Forelimb muscle (tissue), 1 donor: ENCODE data around the gene PDE8B. TPM values are rescaled to one million over a fixed set of nuclear protein-coding genes. Genes with fewer than 3 reads are reported as not detected.

Experiments used
- DNase-seq: peaks from one replicate; pipeline ENCODE4 v3.0.0-alpha.2; 2013; ENCODE audit warnings: low read depth
- polyA plus RNA-seq: library from polyadenylated mRNA; unstranded; fragments of 120-200 nt; gene quantifications from one replicate; pipeline ENCODE4 v1.2.1, GENCODE V29; 2013; ENCODE audit not compliant: insufficient read length

PDE8B gene
- polyA plus RNA-seq, 1 donor = 3.9 TPM

DNA sequence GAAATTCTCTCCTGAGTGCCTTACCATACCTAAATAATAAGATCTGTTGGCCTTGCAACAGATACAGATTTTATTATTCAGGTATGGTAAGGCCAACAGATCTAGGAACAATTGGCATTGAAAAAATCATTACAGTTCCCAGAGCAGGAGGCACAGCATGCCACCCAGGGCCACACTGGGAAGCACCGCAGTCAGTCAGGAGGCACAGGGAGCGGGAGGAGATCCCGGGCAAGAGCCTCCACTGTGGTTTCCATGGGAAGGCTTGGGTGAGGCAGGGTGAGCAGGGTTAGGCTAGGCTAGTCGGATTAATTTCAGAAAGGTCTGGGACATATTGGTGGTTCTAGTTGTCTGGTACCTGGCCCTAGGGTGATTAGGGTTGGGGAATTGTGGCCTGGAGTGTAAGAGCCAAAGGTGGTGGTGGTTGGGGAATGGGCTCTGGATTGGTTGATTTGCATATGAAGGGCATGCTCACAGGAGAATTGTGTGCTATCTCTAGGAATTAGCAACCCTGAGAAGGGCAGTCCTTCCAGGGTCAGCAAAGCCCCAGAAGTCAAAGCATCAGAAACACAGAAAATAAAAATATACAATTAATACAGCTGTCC, 111.4 kb downstream of the PDE8B start:
- no peak for DNase-seq

DNA sequence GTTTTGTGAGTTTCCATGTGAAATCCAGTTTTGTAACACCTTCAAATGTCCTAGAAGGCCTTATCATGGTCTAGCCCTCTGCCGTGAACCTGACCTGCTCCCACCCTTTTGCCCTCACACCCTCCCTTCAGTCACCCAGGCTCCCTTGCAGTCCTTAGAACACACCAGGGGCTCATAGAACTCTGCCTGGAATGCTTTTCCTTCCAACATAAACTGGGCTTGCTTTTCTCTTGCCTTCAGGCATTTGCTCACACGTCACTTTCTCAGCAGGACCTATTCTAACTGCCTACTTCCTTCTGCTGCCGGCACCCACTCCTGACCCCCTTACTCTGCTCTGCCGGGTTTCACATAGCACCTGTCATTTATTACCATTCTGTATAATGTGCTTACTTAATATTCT, 111.9 kb downstream of the PDE8B start:
- DNase-seq = no peak

DNA sequence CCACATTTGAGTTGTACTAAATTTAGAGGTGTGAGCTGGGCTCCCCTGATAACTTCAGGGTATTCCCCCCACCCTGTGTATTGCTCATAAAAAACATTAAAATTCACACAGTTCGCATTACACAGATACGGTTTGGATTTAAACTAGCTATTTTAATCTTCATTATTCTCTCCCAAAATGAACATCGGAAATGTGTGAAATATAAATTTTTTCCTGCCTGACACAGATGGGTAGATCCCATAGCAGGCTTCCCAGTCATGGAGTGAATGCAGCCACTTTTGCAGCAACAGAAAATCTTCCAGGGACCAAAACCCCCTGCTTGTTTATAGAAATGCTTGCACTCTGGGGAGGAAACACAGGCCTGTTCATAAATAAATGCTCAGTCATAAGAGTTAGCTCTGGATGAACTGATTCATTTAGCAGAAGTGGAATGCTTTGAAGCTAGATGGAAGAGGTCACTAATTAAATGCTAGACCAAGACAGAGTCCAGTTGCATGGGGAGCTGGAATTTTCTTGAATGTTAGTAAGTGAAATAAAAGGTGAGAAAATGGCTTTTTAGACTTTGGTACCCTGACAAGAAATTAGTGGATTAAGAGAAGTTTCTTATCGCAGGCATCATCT, 115.6 kb downstream of the PDE8B start:
- DNase-seq = no peak

DNA sequence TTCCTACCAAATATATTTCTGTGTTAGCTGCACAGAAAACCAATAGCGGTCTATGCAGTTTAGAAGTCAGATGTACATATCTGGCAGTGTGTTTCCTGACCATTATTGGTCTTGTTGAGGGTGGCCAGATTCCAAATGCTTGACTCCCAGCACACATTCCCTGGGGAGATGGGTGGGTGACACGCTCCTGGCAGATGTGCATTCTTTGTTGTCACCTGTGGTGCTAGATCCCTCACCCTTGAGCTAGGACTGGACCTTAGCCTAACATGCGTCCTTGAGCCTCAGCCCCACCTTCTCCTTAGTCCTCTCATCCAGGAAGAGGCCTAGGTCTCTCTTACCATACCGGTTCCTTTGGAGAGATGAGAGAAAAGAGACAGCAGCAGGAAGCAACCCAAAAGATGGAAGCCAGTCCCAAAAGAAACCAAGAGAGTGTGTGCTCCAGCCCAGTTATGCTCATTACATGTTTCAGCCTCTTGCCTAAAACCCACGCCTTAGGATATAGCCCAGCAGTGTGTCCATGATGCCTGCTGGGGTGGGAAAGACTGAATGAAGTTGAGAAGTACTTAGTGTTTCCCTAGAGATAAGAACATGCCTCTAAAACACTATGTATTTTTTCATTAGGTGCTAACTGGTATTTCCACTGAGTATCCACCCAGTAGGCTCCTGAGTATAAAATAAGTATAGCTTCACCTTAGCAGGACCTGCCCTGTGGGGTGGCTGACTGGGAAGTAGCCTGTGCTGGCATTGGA, 116.7 kb downstream of the PDE8B start:
- no peak for DNase-seq

DNA sequence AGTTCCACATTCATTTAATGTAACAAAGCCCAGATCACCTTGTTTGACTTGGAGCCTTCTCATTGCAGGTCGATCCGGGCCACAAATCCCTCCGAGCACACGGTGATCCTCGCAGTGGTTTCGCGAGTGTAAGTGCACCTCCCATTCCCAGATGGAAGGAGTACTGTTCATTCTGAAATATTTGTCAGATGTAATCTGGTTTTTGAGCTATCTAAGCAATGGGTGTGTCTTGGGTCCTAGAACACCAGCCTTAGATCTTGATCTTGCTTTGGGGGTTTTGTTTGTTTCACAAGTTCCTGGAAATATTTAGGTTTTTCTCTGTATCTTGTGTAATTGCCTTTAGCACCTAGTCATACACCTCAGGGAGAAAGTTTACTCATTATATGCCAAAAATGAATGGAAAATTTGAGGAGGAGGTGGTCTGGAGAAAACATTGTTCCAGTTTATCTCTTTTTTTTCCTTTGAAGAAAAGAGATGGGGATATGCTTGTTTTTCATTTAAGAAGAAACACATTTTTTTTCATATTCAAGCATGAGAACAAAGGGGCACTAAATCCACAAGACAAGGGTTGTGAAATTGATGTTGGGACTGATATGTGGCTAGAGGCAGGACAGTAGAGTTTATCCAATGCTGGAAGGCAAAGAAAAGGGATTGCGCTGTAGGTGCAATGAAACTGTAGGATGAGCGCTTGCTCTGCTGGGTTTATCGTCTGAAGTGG, 118.6 kb downstream of the PDE8B start:
- DNase-seq = no peak

DNA sequence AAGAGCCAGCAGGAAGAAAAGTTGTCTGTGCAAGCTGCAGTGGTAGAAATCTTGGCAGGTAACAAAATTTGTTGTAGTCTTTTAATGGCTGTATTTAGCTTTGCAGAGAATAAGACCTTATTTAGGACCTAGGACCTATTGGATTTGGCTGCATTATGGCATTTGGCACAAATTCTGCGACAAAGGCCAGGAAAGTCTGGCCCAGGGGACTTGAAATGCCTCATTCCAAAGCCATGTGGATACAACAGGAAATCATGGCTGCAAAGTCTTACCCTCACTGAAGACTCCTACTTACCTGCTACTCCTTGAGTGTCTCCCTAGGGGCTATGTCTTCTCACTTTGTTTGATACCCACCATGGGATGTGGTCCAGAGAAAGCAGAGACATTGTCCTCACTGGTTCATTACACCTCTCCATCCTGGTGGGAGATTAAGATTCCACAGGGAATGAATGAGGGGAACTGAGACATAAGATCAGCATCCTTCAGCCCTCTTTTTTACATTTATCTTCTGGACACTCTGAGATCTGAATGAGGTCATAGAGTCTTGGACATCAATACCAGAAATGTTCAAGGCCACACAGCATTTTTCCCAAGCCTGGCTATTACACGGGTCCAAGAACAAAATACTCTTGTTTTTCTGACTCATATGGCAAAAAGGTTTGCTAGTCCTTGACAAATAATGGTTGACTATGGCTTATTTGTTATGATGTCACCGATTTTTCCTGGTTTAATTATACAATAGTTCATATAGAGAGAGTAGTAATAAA, 119.4 kb downstream of the PDE8B start:
- no peak for DNase-seq

DNA sequence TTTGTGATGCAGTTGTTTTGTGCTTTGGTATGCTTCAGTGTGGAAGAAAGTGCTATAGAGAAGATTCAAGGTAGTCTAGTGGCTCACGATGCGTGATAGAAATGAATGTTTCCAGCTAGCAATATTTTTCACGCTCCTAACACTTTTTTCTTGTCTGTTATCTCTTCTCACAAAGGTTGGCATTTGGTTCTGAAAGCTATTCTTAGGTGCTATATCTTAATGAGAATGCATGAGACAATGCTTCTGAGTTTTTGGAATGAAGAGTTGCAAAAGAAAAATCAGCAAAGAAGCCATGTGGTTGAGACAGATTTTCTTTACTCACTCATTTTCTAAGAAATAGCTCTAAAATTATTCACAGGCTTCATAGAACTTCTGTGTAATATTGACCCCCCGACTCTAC, 122.6 kb downstream of the PDE8B start:
- DNase-seq = no peak

DNA sequence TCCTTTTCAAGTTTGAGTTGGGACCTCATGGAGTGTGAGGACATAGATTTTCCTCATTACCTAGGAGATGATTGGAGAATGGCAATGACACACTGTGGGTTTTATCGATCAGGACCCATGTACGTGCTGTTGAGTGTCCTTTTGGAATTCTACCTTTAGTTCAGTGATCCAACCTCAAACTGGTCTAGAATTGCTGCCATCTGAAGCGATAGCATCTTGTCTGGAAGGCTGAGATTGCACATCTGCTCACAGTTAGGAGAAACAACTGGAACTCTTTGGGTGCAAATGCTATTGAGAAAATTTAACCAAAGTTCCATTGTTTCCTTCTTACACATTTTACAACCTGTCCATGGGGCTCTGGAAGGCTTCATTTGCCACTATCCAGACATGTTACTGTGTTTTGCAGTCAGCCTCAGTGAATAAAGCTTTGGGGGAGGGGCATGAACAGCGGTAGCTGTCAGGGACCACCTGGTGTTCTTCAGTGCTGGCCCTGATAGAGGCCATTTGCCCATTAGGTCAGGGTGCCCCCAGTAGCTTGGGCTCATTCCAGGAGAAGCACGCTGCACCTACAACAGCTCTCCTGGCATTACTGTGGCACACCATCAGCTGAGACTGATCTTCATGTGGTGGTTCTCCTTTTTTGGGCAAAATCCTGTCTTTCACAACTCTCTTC, 123.1 kb downstream of the PDE8B start:
- DNase-seq = no peak

DNA sequence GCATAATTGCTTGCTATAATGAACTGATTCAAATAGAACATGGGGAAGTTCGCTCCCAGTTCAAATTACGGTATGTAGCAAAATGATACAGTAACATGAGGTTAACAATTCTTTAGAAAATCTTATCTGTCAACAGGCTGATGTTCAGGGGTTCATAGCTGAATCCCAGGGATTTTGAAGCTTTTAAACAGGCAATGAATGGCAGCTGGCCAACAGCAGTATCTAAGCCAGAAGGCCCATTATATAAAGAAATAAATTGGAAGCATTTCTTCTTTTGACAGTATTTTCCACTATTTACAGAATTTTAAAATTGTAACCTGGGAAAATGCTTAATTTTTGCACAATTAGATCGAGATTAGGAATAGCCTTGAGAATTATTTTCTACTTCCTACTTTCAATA, 126.8 kb downstream of the PDE8B start:
- DNase-seq = no peak

DNA sequence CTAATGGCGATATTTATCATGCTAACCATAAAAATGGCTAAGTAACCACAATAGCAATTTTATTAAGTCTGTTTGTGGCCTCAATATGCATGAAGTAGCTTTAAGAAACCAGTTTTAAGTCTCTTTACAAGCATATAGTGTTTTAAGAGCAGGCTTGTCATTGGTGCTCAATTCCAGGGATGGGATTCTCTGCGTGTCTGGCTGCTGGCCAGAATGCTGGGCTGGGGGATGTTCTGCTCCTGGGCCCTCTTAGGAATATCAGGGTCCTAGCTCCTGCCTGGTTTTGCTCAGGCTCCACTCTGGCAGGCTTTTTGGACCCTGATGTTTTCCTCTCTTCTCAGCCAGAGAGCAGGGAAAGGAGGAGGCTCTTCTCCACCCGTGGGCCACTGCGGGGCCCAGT, 127.2 kb downstream of the PDE8B start:
- DNase-seq = peak; percentile 20

DNA sequence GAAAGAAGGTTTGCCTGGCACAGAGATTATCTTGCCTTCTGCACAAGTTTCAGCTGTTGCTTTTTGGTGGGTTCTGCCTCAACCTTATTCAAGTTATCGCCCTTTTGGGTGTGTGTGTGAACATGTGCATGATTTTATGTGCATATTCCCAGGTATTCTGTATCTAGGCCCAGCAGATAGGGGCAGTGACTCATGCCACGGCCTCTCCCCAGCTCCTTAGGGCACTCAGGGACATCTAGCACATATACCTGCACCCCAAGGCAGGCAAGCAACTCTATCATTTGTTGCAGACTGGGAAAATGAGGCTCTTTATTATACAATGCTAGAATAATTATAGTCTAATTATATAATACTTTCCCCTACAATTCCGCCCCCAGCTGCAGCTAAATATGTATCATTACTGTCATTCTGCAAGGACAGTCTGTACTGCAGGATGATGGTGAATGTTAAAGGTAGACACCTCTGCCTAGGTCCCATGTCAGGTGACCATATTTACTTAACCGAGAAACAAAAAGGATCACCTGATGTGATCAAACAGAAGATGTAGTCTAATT, 128.9 kb downstream of the PDE8B start:
- no peak for DNase-seq

DNA sequence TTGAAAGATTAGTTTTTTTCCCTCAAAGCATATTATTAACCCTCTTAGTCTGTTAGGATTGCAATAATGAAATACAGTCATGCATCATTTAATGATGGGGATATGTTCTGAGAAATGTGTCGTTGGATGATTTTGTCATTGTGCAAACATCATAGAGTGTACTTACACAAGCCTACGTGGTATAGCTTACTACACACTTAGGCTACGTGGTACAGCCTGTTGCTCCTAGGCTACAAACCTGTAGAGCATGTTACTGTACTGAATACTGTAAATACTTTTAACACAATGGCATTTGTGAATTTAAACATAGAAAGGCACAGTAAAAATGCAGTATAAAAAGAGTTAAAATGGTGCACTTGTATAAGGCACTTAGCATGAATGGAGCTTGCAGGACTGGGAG, 132.7 kb downstream of the PDE8B start:
- no peak for DNase-seq

DNA sequence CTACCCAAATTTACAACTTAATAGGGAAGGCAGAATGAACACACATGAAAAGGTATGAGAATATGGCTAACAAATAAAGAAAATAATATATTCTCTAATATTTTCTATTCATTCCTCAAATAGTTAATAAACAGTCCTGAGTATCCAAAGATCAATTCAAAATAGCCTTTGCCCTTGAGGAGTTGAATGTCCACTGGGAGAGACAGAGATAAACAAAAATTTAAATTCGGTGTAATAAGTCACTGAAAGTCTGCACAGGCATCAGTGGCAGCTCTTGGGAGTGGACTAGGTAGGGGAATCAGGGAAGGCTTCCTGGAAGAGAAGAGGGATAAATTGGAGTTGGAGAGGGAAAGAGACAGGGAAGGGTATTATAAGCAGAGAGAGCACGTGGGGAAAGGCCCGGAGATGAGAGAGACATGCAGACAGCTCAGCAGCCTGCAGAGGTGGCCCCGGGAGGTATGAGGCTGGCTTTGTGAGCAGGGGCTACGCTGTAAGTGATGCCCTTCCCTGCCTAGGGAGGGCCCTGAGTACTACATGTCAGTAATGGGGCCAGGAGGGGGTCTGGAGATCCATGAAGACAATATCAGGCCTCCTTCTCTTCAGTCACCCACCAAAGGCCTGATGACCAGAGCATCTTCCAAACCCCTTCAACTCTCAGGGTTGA, 137.1 kb downstream of the PDE8B start:
- no peak for DNase-seq

DNA sequence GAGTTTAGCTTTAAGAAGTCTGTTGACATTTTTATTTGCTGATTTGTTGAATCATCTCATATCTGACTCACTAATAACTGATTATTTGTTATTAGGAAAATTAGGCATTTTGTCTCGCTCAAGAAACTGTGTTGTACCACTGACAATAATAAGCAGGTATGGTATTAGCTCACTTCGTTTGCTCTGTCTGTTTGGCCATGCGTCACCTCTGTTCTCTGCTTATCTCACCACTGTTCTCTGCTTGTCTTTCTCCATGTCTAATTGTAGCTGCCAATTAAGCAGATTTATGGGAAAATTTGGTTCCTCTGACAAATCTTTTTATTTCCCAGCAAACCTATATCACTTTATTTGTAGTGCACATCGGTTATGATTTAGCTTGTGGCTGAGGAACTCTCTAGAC, 142.8 kb downstream of the PDE8B start:
- DNase-seq = no peak

DNA sequence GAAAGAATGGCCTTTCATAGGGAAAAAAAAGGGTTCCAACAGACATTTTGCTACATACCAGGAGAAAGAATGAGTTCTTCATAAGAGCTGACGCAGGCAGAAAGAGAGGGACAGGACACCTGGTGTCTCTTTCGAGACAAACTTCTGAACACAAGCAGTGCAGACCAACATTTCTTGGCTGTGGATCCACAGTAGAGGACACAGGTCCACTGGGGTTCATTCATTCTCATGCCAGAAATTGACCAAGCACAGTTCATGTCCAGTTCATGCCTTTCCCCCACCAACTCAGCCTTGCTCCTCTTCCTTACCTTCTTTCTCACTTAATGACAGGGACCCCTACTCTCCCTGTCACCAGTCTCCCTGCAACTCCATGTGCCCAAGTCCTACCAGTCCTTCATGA, 144.0 kb downstream of the PDE8B start:
- no peak for DNase-seq

DNA sequence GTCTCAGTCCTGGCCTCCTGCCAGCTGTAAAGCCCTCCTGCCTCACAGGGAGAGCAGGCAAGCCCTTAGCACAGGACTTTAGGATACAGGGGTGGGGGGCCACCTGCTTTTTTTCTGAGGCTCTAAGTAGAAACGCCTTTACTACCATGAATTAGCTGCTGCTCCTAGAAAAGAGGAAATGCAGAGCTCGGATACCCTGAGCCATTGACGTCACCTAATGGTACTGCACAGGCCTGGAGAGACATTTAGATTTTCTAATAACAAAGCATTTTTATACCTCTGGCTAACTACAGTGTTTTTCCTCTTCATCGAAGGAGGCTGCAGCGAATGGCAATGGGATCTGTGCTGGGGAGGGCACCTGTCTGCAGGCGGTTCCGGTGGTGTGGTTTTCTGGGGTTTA, 144.6 kb downstream of the PDE8B start:
- no peak for DNase-seq

DNA sequence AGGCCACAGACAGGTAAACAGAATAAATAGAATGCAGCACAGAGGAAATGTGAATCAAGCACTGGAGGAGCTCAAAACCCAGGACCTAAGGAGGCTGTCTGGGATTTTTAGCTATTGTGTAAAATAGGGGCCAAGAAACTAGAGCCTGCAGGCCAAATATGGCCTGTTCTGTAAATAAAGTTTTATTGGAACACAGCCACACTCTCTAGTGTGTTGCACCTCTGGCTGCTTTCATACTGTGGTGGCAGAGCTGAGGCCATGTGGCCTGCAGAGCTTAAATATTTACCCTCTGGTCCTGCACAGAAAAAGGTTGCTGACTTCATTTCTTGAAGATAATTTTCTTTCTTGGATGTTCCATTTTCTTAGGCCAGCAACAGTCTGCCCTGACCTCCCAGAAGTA, 145.3 kb downstream of the PDE8B start:
- no peak for DNase-seq

DNA sequence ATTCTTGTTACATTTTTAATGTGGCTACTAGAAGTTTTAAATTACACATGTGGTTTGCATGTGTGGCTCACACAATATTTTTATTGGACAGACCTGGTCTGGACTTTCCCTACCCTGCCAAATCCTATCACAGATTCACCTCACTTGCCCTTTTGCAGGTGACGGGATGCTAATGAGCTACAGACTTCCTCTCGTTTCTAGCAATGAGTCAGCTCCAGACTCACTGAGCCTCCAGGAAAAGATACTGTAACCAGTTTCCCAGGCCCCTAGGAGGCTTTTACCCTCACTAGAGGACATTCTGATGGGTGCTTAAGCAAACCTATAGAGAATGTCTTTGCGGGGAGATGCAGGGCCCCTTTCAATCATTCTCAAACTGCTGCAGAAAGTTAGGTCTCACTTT, 146.3 kb downstream of the PDE8B start:
- DNase-seq = no peak

DNA sequence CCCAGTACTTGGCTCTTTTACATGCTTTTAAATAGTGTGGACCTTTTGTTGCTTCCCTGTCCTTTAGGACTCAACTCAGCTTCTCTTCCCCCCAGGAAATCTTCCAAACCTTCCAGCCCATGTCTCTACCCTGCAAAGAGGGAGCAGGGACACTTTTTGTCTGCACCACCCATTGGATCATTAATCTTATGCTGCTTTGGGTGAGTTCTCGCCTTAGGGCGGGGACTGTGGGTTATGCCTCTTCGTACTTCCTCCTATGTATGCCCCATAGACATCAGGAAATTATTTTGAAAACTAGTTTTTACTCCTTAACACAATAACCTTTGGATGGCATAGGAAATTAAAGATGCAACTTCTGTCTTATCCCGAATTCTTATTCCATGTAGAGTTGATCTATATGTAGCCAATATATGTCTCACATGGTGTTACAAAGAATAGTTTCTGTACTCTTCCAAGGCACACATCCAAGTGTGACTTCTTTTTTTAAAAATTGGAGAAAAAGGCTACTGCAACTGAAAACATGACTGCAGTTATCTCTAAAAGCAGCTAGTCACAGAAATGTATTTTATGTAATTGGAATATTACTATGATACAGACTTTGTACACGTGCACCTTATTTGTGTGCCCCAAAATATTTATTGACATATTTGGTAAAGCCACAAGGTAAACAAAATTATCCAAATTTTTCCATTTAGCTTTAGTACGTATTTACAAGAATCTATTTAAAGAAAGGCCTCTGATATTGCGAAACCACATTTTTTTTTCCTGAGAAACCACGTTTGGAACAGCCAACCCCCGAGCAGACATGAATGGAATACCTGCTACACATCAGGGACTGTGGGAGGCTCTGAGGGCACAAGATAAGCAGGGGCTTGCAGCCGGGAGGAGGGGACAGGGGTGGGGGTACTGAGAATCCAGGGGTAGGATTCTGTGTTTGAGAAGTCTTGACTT, 148.1 kb downstream of the PDE8B start:
- no peak for DNase-seq
